Gastroesophageal sphincter (tissue), 4 donors: Measurements from ENCODE around the gene RBM14. TPM values are rescaled to one million over a fixed set of nuclear protein-coding genes. Genes with fewer than 3 reads are reported as not detected.

Experiments used
- ATAC-seq: fragments of 150-250 bp; one replicate; pipeline ENCODE4 v1.9.1; 2016; ENCODE audit warnings: mild to moderate bottlenecking, moderate library complexity
- H3K27ac ChIP-seq, 4 donors: fragments of 200-600 bp; sonication (generic) in 3 of 4; 1 replicate in 3 of 4; 2 replicates in 1 of 4; pipeline ENCODE4 v1.5.1; 2016 to 2019
- H3K27me3 ChIP-seq: fragments of 200-600 bp; sonication (generic); one replicate; pipeline ENCODE4 v1.5.1; 2019
- H3K36me3 ChIP-seq, 2 donors: fragments of 200-600 bp; sonication (generic); one replicate each; pipeline ENCODE4 v1.5.1; 2019; ENCODE audit warnings: control low read depth in 1 of 2
- H3K4me1 ChIP-seq, 3 donors: fragments of 200-600 bp; sonication (generic); 1 replicate in 2 of 3; 2 replicates in 1 of 3; pipeline ENCODE4 v1.5.1; 2016 to 2019; ENCODE audit warnings: control low read depth in 2 of 3
- H3K4me3 ChIP-seq, 2 donors: fragments of 200-600 bp; sonication (generic); one replicate each; pipeline ENCODE4 v1.5.1; 2019; ENCODE audit warnings: mild to moderate bottlenecking in 1 of 2, moderate library complexity in 1 of 2
- H3K9me3 ChIP-seq, 3 donors: fragments of 200-600 bp; sonication (generic); one replicate each; pipeline ENCODE4 v1.5.1; 2017 to 2019; ENCODE audit warnings: control low read depth in 2 of 3
- EP300 ChIP-seq: sonication (generic); formaldehyde crosslinking; IDR thresholded peaks from one replicate; pipeline ENCODE4 v1.6.1; 2017; ENCODE audit warnings: antibody characterized with exemption, mild to moderate bottlenecking
- POLR2A ChIP-seq, 2 donors: fragments of 450-650 bp; IDR thresholded peaks; one replicate each; pipeline ENCODE4 v1.6.1; 2017; ENCODE audit warnings: antibody characterized with exemption in 2 of 2, mild to moderate bottlenecking in 2 of 2, moderate library complexity in 1 of 2
- POLR2AphosphoS5 ChIP-seq: sonication (generic); formaldehyde crosslinking; IDR thresholded peaks from one replicate; pipeline ENCODE4 v1.6.1; 2017; ENCODE audit warnings: antibody characterized with exemption
- WGBS, 2 donors: methylation state at CpG; one replicate each; pipeline ENCODE4 v1.1.5; 2018; ENCODE audit warnings: low coverage in 1 of 2; 5-methylcytosine and 5-hydroxymethylcytosine counted together
- total RNA-seq, 4 donors: library from RNA; depleted of rRNA; stranded (reverse); fragments of >200 nt; gene quantifications; one replicate each; pipeline ENCODE4 v1.1.0, GENCODE V29; 2016
- TF ChIP-seq, protein P1 (sequence below), 4 experiments: fragments of 200-600 bp in 2 of 4; fragments of 450-650 bp in 2 of 4; sonication (generic) in 1 of 4; IDR thresholded peaks; one replicate each; pipeline ENCODE4 v1.5.1; 2017 to 2019; ENCODE audit warnings: antibody characterized with exemption in 4 of 4, mild to moderate bottlenecking in 2 of 4, moderate library complexity in 2 of 4

RBM14 gene
- total RNA-seq, 4 donors from 2014 or later = 25.6 to 66.6 (median 42.5) TPM

DNA sequence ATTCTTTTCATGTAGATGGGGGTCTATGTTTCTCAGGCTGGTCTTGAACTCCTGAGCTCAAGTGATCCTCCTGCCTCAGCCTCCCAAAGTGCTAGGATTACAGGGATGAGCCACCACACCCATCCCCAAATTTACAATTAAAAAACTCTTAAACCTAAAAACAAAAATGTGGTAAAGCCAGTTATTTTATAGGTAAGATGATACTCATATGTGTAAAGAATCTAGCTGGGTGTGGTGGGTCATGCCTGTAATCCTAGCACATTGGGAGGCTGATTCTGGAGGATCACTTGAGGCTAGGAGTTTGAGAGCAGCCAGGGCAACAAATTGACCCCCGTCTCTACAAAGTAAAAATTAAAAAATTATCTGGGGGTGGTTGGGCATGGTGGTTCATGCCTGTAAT, 4.0 kb upstream of the RBM14 start:
- H3K9me3 ChIP-seq = no peaks in the 10 kb centered on the region
- ATAC-seq = no peak
- no peak overlapping the region for H3K27ac ChIP-seq
- no peak overlapping the region for H3K4me3 ChIP-seq
- no peaks in the 10 kb centered on the region for H3K36me3 ChIP-seq
- H3K27me3 ChIP-seq = no peaks in the 10 kb centered on the region
- WGBS, 2 donors = 91 to 100% methylated on average over 1 of the region's 1 CpG
- TF ChIP-seq POLR2A (IDR thresholded peaks at IDR 0.05) (no peak), EP300 (no peak), POLR2AphosphoS5 (no peak)
- TF ChIP-seq, protein P1, sequence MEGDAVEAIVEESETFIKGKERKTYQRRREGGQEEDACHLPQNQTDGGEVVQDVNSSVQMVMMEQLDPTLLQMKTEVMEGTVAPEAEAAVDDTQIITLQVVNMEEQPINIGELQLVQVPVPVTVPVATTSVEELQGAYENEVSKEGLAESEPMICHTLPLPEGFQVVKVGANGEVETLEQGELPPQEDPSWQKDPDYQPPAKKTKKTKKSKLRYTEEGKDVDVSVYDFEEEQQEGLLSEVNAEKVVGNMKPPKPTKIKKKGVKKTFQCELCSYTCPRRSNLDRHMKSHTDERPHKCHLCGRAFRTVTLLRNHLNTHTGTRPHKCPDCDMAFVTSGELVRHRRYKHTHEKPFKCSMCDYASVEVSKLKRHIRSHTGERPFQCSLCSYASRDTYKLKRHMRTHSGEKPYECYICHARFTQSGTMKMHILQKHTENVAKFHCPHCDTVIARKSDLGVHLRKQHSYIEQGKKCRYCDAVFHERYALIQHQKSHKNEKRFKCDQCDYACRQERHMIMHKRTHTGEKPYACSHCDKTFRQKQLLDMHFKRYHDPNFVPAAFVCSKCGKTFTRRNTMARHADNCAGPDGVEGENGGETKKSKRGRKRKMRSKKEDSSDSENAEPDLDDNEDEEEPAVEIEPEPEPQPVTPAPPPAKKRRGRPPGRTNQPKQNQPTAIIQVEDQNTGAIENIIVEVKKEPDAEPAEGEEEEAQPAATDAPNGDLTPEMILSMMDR (IDR thresholded peaks at IDR 0.05) = no peak
- H3K4me1 ChIP-seq = peaks cover 0 to 29% (median 5%) of the 10 kb centered on the region in 3 donors

GRCh38 chr11:66614073-66614472, 2.4 kb upstream of the RBM14 start:
- no peaks in the 10 kb centered on the region for H3K36me3 ChIP-seq
- ATAC-seq = no peak
- H3K4me1 ChIP-seq = peaks cover 0 to 30% (median 12%) of the 10 kb centered on the region in 3 donors
- no peaks in the 10 kb centered on the region for H3K9me3 ChIP-seq
- H3K27me3 ChIP-seq = no peaks in the 10 kb centered on the region
- TF ChIP-seq, protein P1 (IDR thresholded peaks at IDR 0.05) = no peak
- TF ChIP-seq EP300 (no peak), POLR2A (IDR thresholded peaks at IDR 0.05) (no peak), POLR2AphosphoS5 (no peak)
- H3K4me3 ChIP-seq = no peak overlapping the region
- no peak overlapping the region for H3K27ac ChIP-seq
- WGBS, 2 donors = 92 to 100% methylated on average over 1 to 9 of the region's 13 CpGs

GRCh38 chr11:66617155-66617834, 865 bp downstream of the RBM14 start:
- ATAC-seq = peak; percentile 29
- TF ChIP-seq POLR2AphosphoS5 (peak; percentile 5), POLR2A (IDR thresholded peaks at IDR 0.05) (no peak)
- H3K36me3 ChIP-seq = no peaks in the 10 kb centered on the region
- WGBS, 2 donors = 0 to 4% methylated on average over 6 of the region's 38 CpGs
- peak overlapping the region; percentile 71 to 90 for H3K4me3 ChIP-seq
- no peaks in the 10 kb centered on the region for H3K27me3 ChIP-seq
- H3K4me1 ChIP-seq = peaks cover 0 to 60% (median 21%) of the 10 kb centered on the region in 3 donors
- peak overlapping the region; percentile 88 to 98 (median 96) for H3K27ac ChIP-seq
- no peaks in the 10 kb centered on the region for H3K9me3 ChIP-seq

GRCh38 chr11:66619080-66619554, 2.7 kb downstream of the RBM14 start:
- no peak for ATAC-seq
- H3K27ac ChIP-seq = peak overlapping the region; percentile 88 to 98 (median 96)
- H3K4me1 ChIP-seq = peaks cover 6 to 79% (median 35%) of the 10 kb centered on the region in 3 donors
- TF ChIP-seq, protein P1 (IDR thresholded peaks at IDR 0.05) = no peak
- TF ChIP-seq POLR2AphosphoS5 = peak; percentile 89
- peaks cover 0 to 9% of the 10 kb centered on the region in 2 donors for H3K36me3 ChIP-seq
- WGBS, 2 donors = 20 to 32% methylated on average over 4 of the region's 4 CpGs
- H3K9me3 ChIP-seq = no peaks in the 10 kb centered on the region
- H3K27me3 ChIP-seq = no peaks in the 10 kb centered on the region
- H3K4me3 ChIP-seq = peak overlapping the region; percentile 71 to 90

- H3K27me3 ChIP-seq = no peaks in the 10 kb centered on the region
- peaks cover 6 to 88% (median 35%) of the 10 kb centered on the region in 3 donors for H3K4me1 ChIP-seq
- no peaks in the 10 kb centered on the region for H3K9me3 ChIP-seq
- WGBS, 2 donors = 80% methylated on average over 1 of the region's 16 CpGs; no CpG with 5 or more reads in 1 of the 2 donors
- ATAC-seq = no peak
- H3K27ac ChIP-seq = peak overlapping the region; percentile 7 to 98 (median 92)
- H3K4me3 ChIP-seq = no peak overlapping the region
- peaks cover 0 to 63% of the 10 kb centered on the region in 2 donors for H3K36me3 ChIP-seq
- TF ChIP-seq POLR2A (IDR thresholded peaks at IDR 0.05) (no peak), POLR2AphosphoS5 (no peak), EP300 (no peak)
- TF ChIP-seq, protein P1 (IDR thresholded peaks at IDR 0.05) = no peak
Observed at GRCh38 chr11:66624450-66624849, 8.0 kb downstream of the RBM14 start.
